NCI-H1417 treated with DMSO at 0.1 percent for 48 hours (cell line): ENCODE measurements around the gene CGB3.
"Not testable (repeated sequence)": the region's sequence is repeated elsewhere in the genome, so short reads cannot be mapped to it uniquely, and the experiment has no call there.

Source experiments
- DNase-seq: peaks from one replicate; lab custom pipeline; 2025; lab: John Stamatoyannopoulos, UW

CGB3 gene

GRCh38 chr19:49042666-49043065, 18.5 kb upstream of the CGB3 start:
- not testable (repeated sequence) for DNase-seq

- DNase-seq: no peak
Observed at GRCh38 chr19:49042177-49042576, 18.0 kb upstream of the CGB3 start.

GRCh38 chr19:49039736-49040135, 15.6 kb upstream of the CGB3 start:
- DNase-seq: not testable (repeated sequence)

GRCh38 chr19:49038557-49039276, 14.6 kb upstream of the CGB3 start:
- DNase-seq: not testable (repeated sequence)

- DNase-seq: not testable (repeated sequence)
Observed at GRCh38 chr19:49038111-49038510, 14.0 kb upstream of the CGB3 start.

GRCh38 chr19:49036815-49037214, 12.7 kb upstream of the CGB3 start, which contains the start of gene CGB1:
CGB1 (minus strand) TSS chr19:49036895; CDS start chr19:49036711, 184 bp downstream.
- not testable (repeated sequence) for DNase-seq

GRCh38 chr19:49031642-49032301, 7.6 kb upstream of the CGB3 start, which contains the start of gene CGB2:
CGB2 (plus strand) TSS chr19:49031890; CDS start chr19:49032096, 206 bp downstream.
- not testable (repeated sequence) for DNase-seq

- not testable (repeated sequence) for DNase-seq
Observed at GRCh38 chr19:49030323-49030722, 6.2 kb upstream of the CGB3 start.

GRCh38 chr19:49029749-49030148, 5.6 kb upstream of the CGB3 start:
- DNase-seq: not testable (repeated sequence)

- DNase-seq: not testable (repeated sequence)
Observed at GRCh38 chr19:49028686-49029085, 4.6 kb upstream of the CGB3 start.

- DNase-seq: not testable (repeated sequence)
Observed at GRCh38 chr19:49025599-49025998, 1.5 kb upstream of the CGB3 start.

GRCh38 chr19:49025088-49025487, 955 bp upstream of the CGB3 start:
- DNase-seq: not testable (repeated sequence)

- DNase-seq: no peak
Observed at GRCh38 chr19:49022116-49022515, 2.0 kb downstream of the CGB3 start.

- no peak for DNase-seq
Observed at GRCh38 chr19:49020931-49021895, 2.9 kb downstream of the CGB3 start.

- no peak for DNase-seq
Observed at GRCh38 chr19:49020342-49020741, 3.8 kb downstream of the CGB3 start.

GRCh38 chr19:49019242-49019932, 4.7 kb downstream of the CGB3 start:
- no peak for DNase-seq

GRCh38 chr19:49018388-49019241, 5.5 kb downstream of the CGB3 start:
- DNase-seq: not testable (repeated sequence)

GRCh38 chr19:49017666-49018351, 6.3 kb downstream of the CGB3 start:
- DNase-seq: no peak

GRCh38 chr19:49017041-49017665, 7.0 kb downstream of the CGB3 start, which contains the start of gene LHB:
LHB (minus strand) TSS chr19:49017091; CDS start chr19:49017081, 10 bp downstream.
- no peak for DNase-seq
